HAP-1 (cell line): ENCODE measurements around the gene TSTD1.
"Not testable (repeated sequence)": the region's sequence is repeated elsewhere in the genome, so short reads cannot be mapped to it uniquely, and the experiment has no call there.

Source experiments
- DNase-seq, 2 experiments: peaks; one replicate each; pipeline ENCODE4 v3.0.0-alpha.2; 2016 to 2020; ENCODE audit warnings: low spot score in 2 of 2
- H3K27me3 ChIP-seq: fragments of 250-450 bp; sonication (Bioruptor Pico); 2 replicates; pipeline ENCODE4 v1.5.1; 2020; ENCODE audit warnings: low read depth, mild to moderate bottlenecking, moderate library complexity
- H3K36me3 ChIP-seq: fragments of 250-450 bp; sonication (Bioruptor Pico); replicated peaks from 2 replicates; pipeline ENCODE4 v1.5.1; 2020; ENCODE audit warnings: mild to moderate bottlenecking
- H3K4me1 ChIP-seq: fragments of 250-450 bp; sonication (Bioruptor Pico); 2 replicates; pipeline ENCODE4 v1.5.1; 2020; ENCODE audit warnings: mild to moderate bottlenecking
- H3K4me3 ChIP-seq: fragments of 250-450 bp; sonication (Bioruptor Pico); 2 replicates; pipeline ENCODE4 v1.5.1; 2020; ENCODE audit warnings: mild to moderate bottlenecking, moderate library complexity
- H3K9me3 ChIP-seq: fragments of 250-450 bp; sonication (Bioruptor Pico); 2 replicates; pipeline ENCODE4 v1.5.1; 2020; ENCODE audit warnings: mild to moderate bottlenecking, moderate library complexity
- in situ Hi-C: fragments of 300-500 bp; cut with MboI; formaldehyde crosslinking; loops from 3 replicates; pipeline ENCODE4 v1.14.3; 2020; ENCODE audit warnings: low sequenced_read_pairs, inconsistent platforms, mixed read lengths

The TSTD1 gene

GRCh38 chr1:161074676-161075368, 36.1 kb upstream of the TSTD1 start:
- H3K9me3 ChIP-seq: no peaks in the 10 kb centered on the region

GRCh38 chr1:161073474-161074121, 34.8 kb upstream of the TSTD1 start:
- no peaks in the 10 kb centered on the region for H3K36me3 ChIP-seq
- H3K27me3 ChIP-seq: no peaks in the 10 kb centered on the region
- in situ Hi-C loops: no loop called here
- no peaks in the 10 kb centered on the region for H3K9me3 ChIP-seq
- DNase-seq: no peak
- H3K4me3 ChIP-seq: no peak overlapping the region
- H3K4me1 ChIP-seq: no peaks in the 10 kb centered on the region

More at GRCh38 chr1:161074676-161075368, 36.1 kb upstream of the TSTD1 start:
- Histone ChIP-seq H3K4me1 (no peaks in the 10 kb centered on the region), H3K36me3 (no peaks in the 10 kb centered on the region), H3K4me3 (no peak overlapping the region), H3K27me3 (no peaks in the 10 kb centered on the region)
- in situ Hi-C loops: no loop called here
- DNase-seq: no peak

- no peak for DNase-seq
- Histone ChIP-seq H3K27me3 (no peaks in the 10 kb centered on the region), H3K4me3 (no peak overlapping the region), H3K9me3 (no peaks in the 10 kb centered on the region), H3K4me1 (no peaks in the 10 kb centered on the region), H3K36me3 (no peaks in the 10 kb centered on the region)
- in situ Hi-C loops: no loop called here
These were observed 34.1 kb upstream of the TSTD1 start for GRCh38 chr1:161072751-161073449.

GRCh38 chr1:161071886-161072371, 33.2 kb upstream of the TSTD1 start:
- in situ Hi-C loops: no loop called here
- Histone ChIP-seq H3K4me3 (no peak overlapping the region), H3K36me3 (no peaks in the 10 kb centered on the region), H3K9me3 (no peaks in the 10 kb centered on the region), H3K4me1 (no peaks in the 10 kb centered on the region), H3K27me3 (no peaks in the 10 kb centered on the region)
- DNase-seq: peak; percentile 37 to 57

- Histone ChIP-seq H3K9me3 (no peaks in the 10 kb centered on the region), H3K27me3 (no peaks in the 10 kb centered on the region), H3K4me1 (no peaks in the 10 kb centered on the region), H3K36me3 (no peaks in the 10 kb centered on the region), H3K4me3 (no peak overlapping the region)
- DNase-seq: no peak
- in situ Hi-C loops: no loop called here
These were observed 32.0 kb upstream of the TSTD1 start for GRCh38 chr1:161070761-161071160.

GRCh38 chr1:161069731-161070270, 31.0 kb upstream of the TSTD1 start, which contains the start of gene ARHGAP30:
Gene ARHGAP30, minus strand, starts transcription at chr1:161069891. Its CDS starts 267 bp downstream, at chr1:161069624.
- in situ Hi-C loops: no loop called here
- Histone ChIP-seq H3K27me3 (no peaks in the 10 kb centered on the region), H3K36me3 (no peaks in the 10 kb centered on the region), H3K4me1 (no peaks in the 10 kb centered on the region), H3K4me3 (no peak within 1 kb of the TSS), H3K9me3 (no peaks in the 10 kb centered on the region)
- no peak for DNase-seq

GRCh38 chr1:161069241-161069640, 30.5 kb upstream of the TSTD1 start:
- Histone ChIP-seq H3K4me3 (no peak overlapping the region), H3K36me3 (no peaks in the 10 kb centered on the region), H3K4me1 (no peaks in the 10 kb centered on the region), H3K27me3 (no peaks in the 10 kb centered on the region), H3K9me3 (no peaks in the 10 kb centered on the region)
- DNase-seq: no peak
- in situ Hi-C loops: no loop called here

GRCh38 chr1:161068306-161069234, 29.8 kb upstream of the TSTD1 start:
- in situ Hi-C loops: no loop called here
- Histone ChIP-seq H3K4me3 (no peak overlapping the region), H3K36me3 (no peaks in the 10 kb centered on the region), H3K9me3 (no peaks in the 10 kb centered on the region), H3K27me3 (no peaks in the 10 kb centered on the region; the same call in 1 of the 2 replicates), H3K4me1 (no peaks in the 10 kb centered on the region)
- DNase-seq: no peak

- Histone ChIP-seq H3K9me3 (no peaks in the 10 kb centered on the region), H3K4me3 (no peak overlapping the region), H3K27me3 (no peaks in the 10 kb centered on the region; the same call in 1 of the 2 replicates), H3K4me1 (no peaks in the 10 kb centered on the region), H3K36me3 (no peaks in the 10 kb centered on the region)
- in situ Hi-C loops: no loop called here
- DNase-seq: no peak
These were observed 27.9 kb upstream of the TSTD1 start for GRCh38 chr1:161066694-161067093.

GRCh38 chr1:161065681-161066080, 26.9 kb upstream of the TSTD1 start:
- DNase-seq, H3K4me1 ChIP-seq, H3K27me3 ChIP-seq, H3K36me3 ChIP-seq, in situ Hi-C loops, H3K9me3 ChIP-seq, H3K4me3 ChIP-seq: not testable (repeated sequence)

- H3K9me3 ChIP-seq, H3K27me3 ChIP-seq, in situ Hi-C loops, H3K4me3 ChIP-seq, DNase-seq, H3K4me1 ChIP-seq, H3K36me3 ChIP-seq: not testable (repeated sequence)
These were observed 25.2 kb upstream of the TSTD1 start for GRCh38 chr1:161063936-161064335.

- Histone ChIP-seq H3K9me3 (no peaks in the 10 kb centered on the region), H3K4me3 (no peak overlapping the region), H3K36me3 (no peaks in the 10 kb centered on the region), H3K27me3 (no peaks in the 10 kb centered on the region; the same call in 1 of the 2 replicates), H3K4me1 (no peaks in the 10 kb centered on the region)
- DNase-seq: no peak
- in situ Hi-C loops: no loop called here
These were observed 22.7 kb upstream of the TSTD1 start for GRCh38 chr1:161061419-161061818.

- Histone ChIP-seq H3K9me3 (no peaks in the 10 kb centered on the region), H3K27me3 (no peaks in the 10 kb centered on the region; the same call in 1 of the 2 replicates), H3K4me1 (no peaks in the 10 kb centered on the region), H3K36me3 (no peaks in the 10 kb centered on the region), H3K4me3 (no peak overlapping the region)
- no peak for DNase-seq
- in situ Hi-C loops: no loop called here
These were observed 20.5 kb upstream of the TSTD1 start for GRCh38 chr1:161059293-161059692.
